Measurements from ENCODE around the gene DLG2.
"Not testable (repeated sequence)": the region's sequence is repeated elsewhere in the genome, so short reads cannot be mapped to it uniquely, and the experiment has no call there.

Gene DLG2

GRCh38 chr11:84790849-84791427 lies 836.2 kb downstream of the DLG2 start:
- H3K4me1 ChIP-seq (ENCODE audit: insufficient read depth, low read length) = no peaks in the 10 kb centered on the region
- no peak overlapping the region for H3K9ac ChIP-seq (ENCODE audit: low read length)
- H3K36me3 ChIP-seq (ENCODE audit: insufficient read depth, low read length) = no peaks in the 10 kb centered on the region
- H3K4me3 ChIP-seq (ENCODE audit: low read depth in 1 of 2, low read length in 2 of 2) = no peak overlapping the region
- no peak overlapping the region for H3K27ac ChIP-seq (ENCODE audit: low read depth, low read length)
- H3K9me3 ChIP-seq (ENCODE audit: low read length) = no peaks in the 10 kb centered on the region
- H3K27me3 ChIP-seq (ENCODE audit: control insufficient read depth in 1 of 2, insufficient read depth in 2 of 2, low read length in 2 of 2) = no peaks in the 10 kb centered on the region

- no peaks in the 10 kb centered on the region for H3K36me3 ChIP-seq (ENCODE audit: insufficient read depth, low read length)
- H3K27me3 ChIP-seq (ENCODE audit: control insufficient read depth in 1 of 2, insufficient read depth in 2 of 2, low read length in 2 of 2) = no peaks in the 10 kb centered on the region
Measured at GRCh38 chr11:84788220-84788619, 838.9 kb downstream of the DLG2 start.

GRCh38 chr11:84784158-84784557 lies 843.0 kb downstream of the DLG2 start:
- not testable (repeated sequence) for H3K27me3 ChIP-seq (ENCODE audit: control insufficient read depth in 1 of 2, insufficient read depth in 2 of 2, low read length in 2 of 2); H3K36me3 ChIP-seq (ENCODE audit: insufficient read depth, low read length); H3K9ac ChIP-seq (ENCODE audit: low read length); H3K4me3 ChIP-seq (ENCODE audit: low read depth in 1 of 2, low read length in 2 of 2); H3K27ac ChIP-seq (ENCODE audit: low read depth, low read length); H3K9me3 ChIP-seq (ENCODE audit: low read length); H3K4me1 ChIP-seq (ENCODE audit: insufficient read depth, low read length)

More at GRCh38 chr11:84788220-84788619, 838.9 kb downstream of the DLG2 start:
- no peaks in the 10 kb centered on the region for H3K9me3 ChIP-seq (ENCODE audit: low read length)
- H3K9ac ChIP-seq (ENCODE audit: low read length) = no peak overlapping the region
- no peak overlapping the region for H3K4me3 ChIP-seq (ENCODE audit: low read depth in 1 of 2, low read length in 2 of 2)
- no peaks in the 10 kb centered on the region for H3K4me1 ChIP-seq (ENCODE audit: insufficient read depth, low read length)
- no peak overlapping the region for H3K27ac ChIP-seq (ENCODE audit: low read depth, low read length)

GRCh38 chr11:84780689-84781293 lies 846.4 kb downstream of the DLG2 start:
- Histone ChIP-seq H3K9me3 (ENCODE audit: low read length) (no peaks in the 10 kb centered on the region), H3K4me1 (ENCODE audit: insufficient read depth, low read length) (no peaks in the 10 kb centered on the region), H3K4me3 (ENCODE audit: low read depth in 1 of 2, low read length in 2 of 2) (no peak overlapping the region), H3K27ac (ENCODE audit: low read depth, low read length) (no peak overlapping the region), H3K9ac (ENCODE audit: low read length) (no peak overlapping the region), H3K27me3 (ENCODE audit: control insufficient read depth in 1 of 2, insufficient read depth in 2 of 2, low read length in 2 of 2) (no peaks in the 10 kb centered on the region), H3K36me3 (ENCODE audit: insufficient read depth, low read length) (no peaks in the 10 kb centered on the region)

- no peaks in the 10 kb centered on the region for H3K36me3 ChIP-seq (ENCODE audit: insufficient read depth, low read length)
Measured at GRCh38 chr11:84775503-84775902, 851.6 kb downstream of the DLG2 start.

GRCh38 chr11:84763931-84764330 lies 863.2 kb downstream of the DLG2 start:
- Histone ChIP-seq H3K9ac (ENCODE audit: low read length) (no peak overlapping the region), H3K36me3 (ENCODE audit: insufficient read depth, low read length) (no peaks in the 10 kb centered on the region), H3K27me3 (ENCODE audit: control insufficient read depth in 1 of 2, insufficient read depth in 2 of 2, low read length in 2 of 2) (no peaks in the 10 kb centered on the region), H3K4me3 (ENCODE audit: low read depth in 1 of 2, low read length in 2 of 2) (no peak overlapping the region), H3K27ac (ENCODE audit: low read depth, low read length) (no peak overlapping the region), H3K9me3 (ENCODE audit: low read length) (no peaks in the 10 kb centered on the region), H3K4me1 (ENCODE audit: insufficient read depth, low read length) (no peaks in the 10 kb centered on the region)

More at GRCh38 chr11:84775503-84775902, 851.6 kb downstream of the DLG2 start:
- no peak overlapping the region for H3K9ac ChIP-seq (ENCODE audit: low read length)
- no peaks in the 10 kb centered on the region for H3K4me1 ChIP-seq (ENCODE audit: insufficient read depth, low read length)
- no peak overlapping the region for H3K4me3 ChIP-seq (ENCODE audit: low read depth in 1 of 2, low read length in 2 of 2)
- H3K27me3 ChIP-seq (ENCODE audit: control insufficient read depth in 1 of 2, insufficient read depth in 2 of 2, low read length in 2 of 2) = no peaks in the 10 kb centered on the region
- H3K9me3 ChIP-seq (ENCODE audit: low read length) = no peaks in the 10 kb centered on the region
- no peak overlapping the region for H3K27ac ChIP-seq (ENCODE audit: low read depth, low read length)

- Histone ChIP-seq H3K4me3 (ENCODE audit: low read depth in 1 of 2, low read length in 2 of 2) (no peak overlapping the region), H3K36me3 (ENCODE audit: insufficient read depth, low read length) (no peaks in the 10 kb centered on the region), H3K27me3 (ENCODE audit: control insufficient read depth in 1 of 2, insufficient read depth in 2 of 2, low read length in 2 of 2) (no peaks in the 10 kb centered on the region), H3K27ac (ENCODE audit: low read depth, low read length) (no peak overlapping the region), H3K4me1 (ENCODE audit: insufficient read depth, low read length) (no peaks in the 10 kb centered on the region), H3K9me3 (ENCODE audit: low read length) (no peaks in the 10 kb centered on the region), H3K9ac (ENCODE audit: low read length) (no peak overlapping the region)
Measured at GRCh38 chr11:84757711-84758110, 869.4 kb downstream of the DLG2 start.

GRCh38 chr11:84751371-84751770 lies 875.8 kb downstream of the DLG2 start:
- no peak overlapping the region for H3K27ac ChIP-seq (ENCODE audit: low read depth, low read length)
- H3K27me3 ChIP-seq (ENCODE audit: control insufficient read depth in 1 of 2, insufficient read depth in 2 of 2, low read length in 2 of 2) = no peaks in the 10 kb centered on the region
- H3K36me3 ChIP-seq (ENCODE audit: insufficient read depth, low read length) = no peaks in the 10 kb centered on the region
- no peaks in the 10 kb centered on the region for H3K4me1 ChIP-seq (ENCODE audit: insufficient read depth, low read length)
- no peak overlapping the region for H3K4me3 ChIP-seq (ENCODE audit: low read depth in 1 of 2, low read length in 2 of 2)
- no peaks in the 10 kb centered on the region for H3K9me3 ChIP-seq (ENCODE audit: low read length)
- H3K9ac ChIP-seq (ENCODE audit: low read length) = no peak overlapping the region

GRCh38 chr11:84747871-84748270 lies 879.3 kb downstream of the DLG2 start:
- Histone ChIP-seq H3K27ac (ENCODE audit: low read depth, low read length) (no peak overlapping the region), H3K4me1 (ENCODE audit: insufficient read depth, low read length) (no peaks in the 10 kb centered on the region), H3K36me3 (ENCODE audit: insufficient read depth, low read length) (no peaks in the 10 kb centered on the region), H3K9ac (ENCODE audit: low read length) (no peak overlapping the region), H3K4me3 (ENCODE audit: low read depth in 1 of 2, low read length in 2 of 2) (no peak overlapping the region), H3K27me3 (ENCODE audit: control insufficient read depth in 1 of 2, insufficient read depth in 2 of 2, low read length in 2 of 2) (no peaks in the 10 kb centered on the region), H3K9me3 (ENCODE audit: low read length) (no peaks in the 10 kb centered on the region)

GRCh38 chr11:84740050-84740449 lies 887.1 kb downstream of the DLG2 start:
- no peaks in the 10 kb centered on the region for H3K36me3 ChIP-seq (ENCODE audit: insufficient read depth, low read length)
- no peaks in the 10 kb centered on the region for H3K9me3 ChIP-seq (ENCODE audit: low read length)
- no peak overlapping the region for H3K27ac ChIP-seq (ENCODE audit: low read depth, low read length)
- no peaks in the 10 kb centered on the region for H3K27me3 ChIP-seq (ENCODE audit: control insufficient read depth in 1 of 2, insufficient read depth in 2 of 2, low read length in 2 of 2)
- H3K9ac ChIP-seq (ENCODE audit: low read length) = no peak overlapping the region
- H3K4me3 ChIP-seq (ENCODE audit: low read depth in 1 of 2, low read length in 2 of 2) = no peak overlapping the region
- H3K4me1 ChIP-seq (ENCODE audit: insufficient read depth, low read length) = no peaks in the 10 kb centered on the region

- Histone ChIP-seq H3K9me3 (ENCODE audit: low read length) (no peaks in the 10 kb centered on the region), H3K27ac (ENCODE audit: low read depth, low read length) (no peak overlapping the region), H3K36me3 (ENCODE audit: insufficient read depth, low read length) (no peaks in the 10 kb centered on the region), H3K27me3 (ENCODE audit: control insufficient read depth in 1 of 2, insufficient read depth in 2 of 2, low read length in 2 of 2) (no peaks in the 10 kb centered on the region), H3K9ac (ENCODE audit: low read length) (no peak overlapping the region), H3K4me1 (ENCODE audit: insufficient read depth, low read length) (peaks cover 9% of the 10 kb centered on the region), H3K4me3 (ENCODE audit: low read depth in 1 of 2, low read length in 2 of 2) (no peak overlapping the region)
Measured at GRCh38 chr11:84724256-84724655, 902.9 kb downstream of the DLG2 start.

GRCh38 chr11:84722583-84723108 lies 904.5 kb downstream of the DLG2 start:
- H3K9me3 ChIP-seq (ENCODE audit: low read length) = no peaks in the 10 kb centered on the region
- H3K36me3 ChIP-seq (ENCODE audit: insufficient read depth, low read length) = no peaks in the 10 kb centered on the region
- no peak overlapping the region for H3K9ac ChIP-seq (ENCODE audit: low read length)
- H3K4me1 ChIP-seq (ENCODE audit: insufficient read depth, low read length) = peaks cover 9% of the 10 kb centered on the region
- H3K27ac ChIP-seq (ENCODE audit: low read depth, low read length) = no peak overlapping the region
- no peaks in the 10 kb centered on the region for H3K27me3 ChIP-seq (ENCODE audit: control insufficient read depth in 1 of 2, insufficient read depth in 2 of 2, low read length in 2 of 2)
- no peak overlapping the region for H3K4me3 ChIP-seq (ENCODE audit: low read depth in 1 of 2, low read length in 2 of 2)
